GM21723 (cell line): ENCODE results near the gene PARD3B.

ENCODE experiments used
- ATAC-seq: cut with Tn5 transposase; IDR thresholded peaks from one replicate; pipeline ENCODE4 v1.9.1; 2021; ENCODE audit warnings: mild to moderate bottlenecking, moderate library complexity; ENCODE audit not compliant: unreplicated experiment

The PARD3B gene

GRCh38 chr2:205527801-205528200 is 982.5 kb downstream of the PARD3B start:
- no peak for ATAC-seq

GRCh38 chr2:205531072-205531471 is 985.8 kb downstream of the PARD3B start:
- no peak for ATAC-seq

- no peak for ATAC-seq
Measured at GRCh38 chr2:205531489-205532148, 986.3 kb downstream of the PARD3B start.

GRCh38 chr2:205535001-205535400 is 989.7 kb downstream of the PARD3B start:
- no peak for ATAC-seq

- ATAC-seq: no peak
Measured at GRCh38 chr2:205539603-205540002, 994.3 kb downstream of the PARD3B start.

- ATAC-seq: no peak
Measured at GRCh38 chr2:205540036-205540435, 994.8 kb downstream of the PARD3B start.

GRCh38 chr2:205543262-205543843 is 998.1 kb downstream of the PARD3B start:
- no peak for ATAC-seq

- ATAC-seq: no peak
Measured at GRCh38 chr2:205543937-205544702, 998.8 kb downstream of the PARD3B start.

GRCh38 chr2:205545971-205546816 is 1000.9 kb downstream of the PARD3B start:
- no peak for ATAC-seq

- ATAC-seq: no peak
Measured at GRCh38 chr2:205555566-205556230, 1010.4 kb downstream of the PARD3B start.

- ATAC-seq: no peak
Measured at GRCh38 chr2:205556357-205556756, 1011.1 kb downstream of the PARD3B start.

- ATAC-seq: no peak
Measured at GRCh38 chr2:205556841-205557539, 1011.7 kb downstream of the PARD3B start.

- no peak for ATAC-seq
Measured at GRCh38 chr2:205557873-205558272, 1012.6 kb downstream of the PARD3B start.

- ATAC-seq: no peak
Measured at GRCh38 chr2:205561441-205561840, 1016.2 kb downstream of the PARD3B start.

- no peak for ATAC-seq
Measured at GRCh38 chr2:205563646-205564045, 1018.4 kb downstream of the PARD3B start.

- ATAC-seq: no peak
Measured at GRCh38 chr2:205564346-205565141, 1019.3 kb downstream of the PARD3B start.

GRCh38 chr2:205565142-205565522 is 1019.9 kb downstream of the PARD3B start:
- ATAC-seq: no peak

GRCh38 chr2:205566606-205567168 is 1021.4 kb downstream of the PARD3B start:
- no peak for ATAC-seq

GRCh38 chr2:205568620-205569019 is 1023.3 kb downstream of the PARD3B start:
- ATAC-seq: no peak
